ENCODE results near the gene NOP53. TPM values are rescaled to one million over a fixed set of nuclear protein-coding genes. Genes with fewer than 3 reads are reported as not detected.
"Not testable (repeated sequence)": the region's sequence is repeated elsewhere in the genome, so short reads cannot be mapped to it uniquely, and the experiment has no call there.

The NOP53 gene
- total and polyA plus RNA-seq, 2 donors (not counting 3 experiments of a cell fraction or from before 2014, with no cell fraction given) = 119 to 150 TPM

- no peak for TF ChIP-seq JUN (IDR thresholded peaks at IDR 0.05; ENCODE audit: borderline replicate concordance, insufficient read depth, insufficient read length, low read depth)
- TF ChIP-seq MYC (IDR thresholded peaks at IDR 0.05; ENCODE audit: low read depth, low read length) = no peak
- no peak for TF ChIP-seq POLR2A (IDR thresholded peaks at IDR 0.05; ENCODE audit: low read depth, low read length)
- TF ChIP-seq, protein P1, sequence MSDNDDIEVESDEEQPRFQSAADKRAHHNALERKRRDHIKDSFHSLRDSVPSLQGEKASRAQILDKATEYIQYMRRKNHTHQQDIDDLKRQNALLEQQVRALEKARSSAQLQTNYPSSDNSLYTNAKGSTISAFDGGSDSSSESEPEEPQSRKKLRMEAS (IDR thresholded peaks at IDR 0.05; ENCODE audit: insufficient read depth, insufficient read length) = no peak
- no peak for TF ChIP-seq CTCF (IDR thresholded peaks at IDR 0.05; ENCODE audit: extremely low read depth in 1 of 2, insufficient read depth in 1 of 2, low read depth in 1 of 2, low read length in 2 of 2)
- TF ChIP-seq FOS (IDR thresholded peaks at IDR 0.05; ENCODE audit: borderline replicate concordance, insufficient read depth, low read length) = no peak
- TF ChIP-seq POLR2AphosphoS5 (IDR thresholded peaks at IDR 0.05; ENCODE audit: insufficient read depth, low read depth, low read length) = no peak
- TF ChIP-seq GATA2 (IDR thresholded peaks at IDR 0.05; ENCODE audit: insufficient read depth, insufficient read length, low read depth, low read length) = no peak
- TF ChIP-seq EZH2 (IDR thresholded peaks at IDR 0.05; ENCODE audit: borderline replicate concordance, low read depth, low read length, severe bottlenecking) = no peak
- H3K4me1 ChIP-seq (ENCODE audit: control insufficient read depth, extremely low read depth, insufficient read depth, low read length) = peaks cover 16% of the 10 kb centered on the region
- ChIA-PET POLR2A (interaction anchor here (0.5 kb wide), 1 partner anchor 21 kb away, joined by 5 read pairs; no protein-coding TSS in a partner anchor), CTCF (interaction anchor here (6.6 kb wide), 1 partner anchor 31 kb away, joined by 258 read pairs; the partner anchor contains the start of gene NOP53)
- no peaks in the 10 kb centered on the region for H4K20me1 ChIP-seq (replicated peaks; ENCODE audit: control insufficient read depth, extremely low read depth, insufficient read depth, low read length)
- no peak overlapping the region for H2AFZ ChIP-seq (ENCODE audit: low read depth, low read length)
- FAIRE-seq (no peak), DNase-seq (ENCODE audit: low read depth, low spot score) (no peak)
- no peak overlapping the region for H3K4me2 ChIP-seq (ENCODE audit: insufficient read depth, low read length)
- no peaks in the 10 kb centered on the region for H3K9me3 ChIP-seq (replicated peaks; ENCODE audit: control insufficient read depth, insufficient read depth, low read length)
- dilution Hi-C loops (cut with MboI; ENCODE audit: extremely low pct_ligation_motif_present, low sequenced_read_pairs) (no loop called here), intact Hi-C loops (cut with micrococcal nuclease) (no loop called here)
- H3K4me3 ChIP-seq (replicated peaks in 1 of 3; ENCODE audit: insufficient read depth in 1 of 3, low read depth in 1 of 3, low read length in 3 of 3) = no peak overlapping the region
- no peak overlapping the region for H3K9ac ChIP-seq (replicated peaks; ENCODE audit: extremely low read depth, insufficient read depth, low read length)
- no peaks in the 10 kb centered on the region for H3K9me1 ChIP-seq (replicated peaks; ENCODE audit: control insufficient read depth, extremely low read depth, insufficient read depth, low read length)
- no TSS peak for BruUV-seq (replicated peaks)
- H3K27ac ChIP-seq (ENCODE audit: insufficient read depth, low read depth, low read length) = no peak overlapping the region
- H3K27me3 ChIP-seq (ENCODE audit: control insufficient read depth in 2 of 2, insufficient read depth in 2 of 2, low read length in 2 of 2) = no peaks in the 10 kb centered on the region
- H3K36me3 ChIP-seq (ENCODE audit: control insufficient read depth in 2 of 2, extremely low read depth in 1 of 2, insufficient read depth in 2 of 2, low read length in 2 of 2) = peaks cover 0 to 13% of the 10 kb centered on the region in 2 experiments
- H3K79me2 ChIP-seq (ENCODE audit: control insufficient read depth, insufficient read depth, low read length) = peaks cover 51% of the 10 kb centered on the region
Measured at GRCh38 chr19:47716270-47716937, 28.9 kb upstream of the NOP53 start.

GRCh38 chr19:47718415-47719046, 26.8 kb upstream of the NOP53 start:
- H3K4me3 ChIP-seq (replicated peaks in 1 of 3; ENCODE audit: insufficient read depth in 1 of 3, low read depth in 1 of 3, low read length in 3 of 3); FAIRE-seq; dilution Hi-C loops (cut with MboI; ENCODE audit: extremely low pct_ligation_motif_present, low sequenced_read_pairs); H4K20me1 ChIP-seq (replicated peaks; ENCODE audit: control insufficient read depth, extremely low read depth, insufficient read depth, low read length); H2AFZ ChIP-seq (ENCODE audit: low read depth, low read length); H3K9me1 ChIP-seq (replicated peaks; ENCODE audit: control insufficient read depth, extremely low read depth, insufficient read depth, low read length); H3K9me3 ChIP-seq (replicated peaks; ENCODE audit: control insufficient read depth, insufficient read depth, low read length); DNase-seq (ENCODE audit: low read depth, low spot score); H3K4me2 ChIP-seq (ENCODE audit: insufficient read depth, low read length); BruUV-seq (replicated peaks); H3K27me3 ChIP-seq (ENCODE audit: control insufficient read depth in 2 of 2, insufficient read depth in 2 of 2, low read length in 2 of 2): not testable (repeated sequence)
- Histone ChIP-seq H3K9ac (replicated peaks; ENCODE audit: extremely low read depth, insufficient read depth, low read length) (peak overlapping the region; percentile 4), H3K79me2 (ENCODE audit: control insufficient read depth, insufficient read depth, low read length) (peaks cover 47% of the 10 kb centered on the region), H3K4me1 (ENCODE audit: control insufficient read depth, extremely low read depth, insufficient read depth, low read length) (peaks cover 16% of the 10 kb centered on the region), H3K36me3 (ENCODE audit: control insufficient read depth in 2 of 2, extremely low read depth in 1 of 2, insufficient read depth in 2 of 2, low read length in 2 of 2) (peaks cover 3 to 21% of the 10 kb centered on the region in 2 experiments), H3K27ac (ENCODE audit: insufficient read depth, low read depth, low read length) (peak overlapping the region; percentile 32)
- POLR2A ChIA-PET = interaction anchor here (0.6 to 1.4 kb wide), 2 partner anchors 11 to 118 kb away, joined by 3 read pairs; no protein-coding TSS in a partner anchor
- intact Hi-C loops (cut with micrococcal nuclease) = loop anchor here (1.0 kb wide), 1 partner anchor 11 kb away; no protein-coding TSS in a partner anchor
- CTCF ChIA-PET = interaction anchor here (0.8 to 2.8 kb wide), 10 partner anchors 8 to 290 kb away, joined by 3 to 17 read pairs (median 4); no protein-coding TSS in a partner anchor

All from endothelial cell of umbilical vein (primary cell).